Measurements from ENCODE around the gene FBXL14. TPM values are rescaled to one million over a fixed set of nuclear protein-coding genes. Genes with fewer than 3 reads are reported as not detected.

Gene FBXL14
- total RNA-seq, 1 experiment from 2014 or later, result 18.3 TPM

GRCh38 chr12:1534748-1535147 is 59.6 kb downstream of the FBXL14 start:
- POLR2A ChIA-PET (ENCODE audit: unreplicated experiment), result no interaction called here
- CTCF ChIA-PET, result no interaction called here
- H3K9me3 ChIP-seq (ENCODE audit: low read length), result no peaks in the 10 kb centered on the region
- no peak overlapping the region for H3K4me3 ChIP-seq (ENCODE audit: low read length)
- no peak for TF ChIP-seq EZH2phosphoT487 (IDR thresholded peaks at IDR 0.05; ENCODE audit: borderline replicate concordance, low read length)
- no peak for TF ChIP-seq CTCF (conservative IDR thresholded peaks at IDR 0.05; ENCODE audit: low read depth, low read length)
- no peak for TF ChIP-seq EZH2 (IDR thresholded peaks at IDR 0.05; ENCODE audit: low read length, unreplicated experiment)
- intact Hi-C loops (cut with micrococcal nuclease), result no loop called here
- H3K36me3 ChIP-seq (ENCODE audit: low read depth, low read length), result no peaks in the 10 kb centered on the region
- no peak overlapping the region for H3K9ac ChIP-seq (ENCODE audit: low read length)
- no TSS peak for BruUV-seq (replicated peaks)
- no peaks in the 10 kb centered on the region for H4K20me1 ChIP-seq (ENCODE audit: low read length)
- no peak overlapping the region for H3K27ac ChIP-seq (ENCODE audit: low read length)
- H3K9me2 ChIP-seq (replicated peaks; ENCODE audit: low read length), result no peaks in the 10 kb centered on the region
- H3K4me1 ChIP-seq (ENCODE audit: insufficient read depth, low read length), result no peaks in the 10 kb centered on the region
- no peaks in the 10 kb centered on the region for H3K79me2 ChIP-seq (ENCODE audit: low read length)
- H3K27me3 ChIP-seq (ENCODE audit: low read length), result peaks cover 13% of the 10 kb centered on the region
- no peak for DNase-seq
- H2AFZ ChIP-seq (ENCODE audit: low read length), result no peak overlapping the region
- no peaks in the 10 kb centered on the region for H3F3A ChIP-seq (ENCODE audit: low read length, unreplicated experiment)
- no peak overlapping the region for H3K4me2 ChIP-seq (ENCODE audit: low read length)
- ATAC-seq, result no peak

- no peaks in the 10 kb centered on the region for H3K4me1 ChIP-seq (ENCODE audit: insufficient read depth, low read length)
- no peak overlapping the region for H3K27ac ChIP-seq (ENCODE audit: low read length)
- peaks cover 13% of the 10 kb centered on the region for H3K27me3 ChIP-seq (ENCODE audit: low read length)
- H3K36me3 ChIP-seq (ENCODE audit: low read depth, low read length), result no peaks in the 10 kb centered on the region
- H3K4me2 ChIP-seq (ENCODE audit: low read length), result no peak overlapping the region
- ATAC-seq (no peak), DNase-seq (no peak)
- BruUV-seq (replicated peaks), result no TSS peak
- no peak overlapping the region for H3K4me3 ChIP-seq (ENCODE audit: low read length)
- intact Hi-C loops (cut with micrococcal nuclease), result no loop called here
- no peaks in the 10 kb centered on the region for H3K79me2 ChIP-seq (ENCODE audit: low read length)
- no peak for TF ChIP-seq EZH2phosphoT487 (IDR thresholded peaks at IDR 0.05; ENCODE audit: borderline replicate concordance, low read length)
- ChIA-PET POLR2A (ENCODE audit: unreplicated experiment) (no interaction called here), CTCF (no interaction called here)
- H3K9ac ChIP-seq (ENCODE audit: low read length), result no peak overlapping the region
- no peaks in the 10 kb centered on the region for H3F3A ChIP-seq (ENCODE audit: low read length, unreplicated experiment)
- H4K20me1 ChIP-seq (ENCODE audit: low read length), result no peaks in the 10 kb centered on the region
- H2AFZ ChIP-seq (ENCODE audit: low read length), result no peak overlapping the region
- H3K9me2 ChIP-seq (replicated peaks; ENCODE audit: low read length), result no peaks in the 10 kb centered on the region
- H3K9me3 ChIP-seq (ENCODE audit: low read length), result no peaks in the 10 kb centered on the region
Observed at GRCh38 chr12:1533602-1534304, 60.6 kb downstream of the FBXL14 start.

GRCh38 chr12:1533205-1533601 is 61.2 kb downstream of the FBXL14 start:
- intact Hi-C loops (cut with micrococcal nuclease), result no loop called here
- Histone ChIP-seq H3K27ac (ENCODE audit: low read length) (no peak overlapping the region), H3K4me3 (ENCODE audit: low read length) (no peak overlapping the region), H3K36me3 (ENCODE audit: low read depth, low read length) (no peaks in the 10 kb centered on the region), H3K9ac (ENCODE audit: low read length) (no peak overlapping the region), H3F3A (ENCODE audit: low read length, unreplicated experiment) (no peaks in the 10 kb centered on the region), H3K79me2 (ENCODE audit: low read length) (no peaks in the 10 kb centered on the region), H3K9me3 (ENCODE audit: low read length) (no peaks in the 10 kb centered on the region), H2AFZ (ENCODE audit: low read length) (no peak overlapping the region), H3K4me2 (ENCODE audit: low read length) (no peak overlapping the region), H4K20me1 (ENCODE audit: low read length) (no peaks in the 10 kb centered on the region), H3K9me2 (replicated peaks; ENCODE audit: low read length) (no peaks in the 10 kb centered on the region), H3K27me3 (ENCODE audit: low read length) (peaks cover 13% of the 10 kb centered on the region), H3K4me1 (ENCODE audit: insufficient read depth, low read length) (no peaks in the 10 kb centered on the region)
- TF ChIP-seq EZH2 (IDR thresholded peaks at IDR 0.05; ENCODE audit: low read length, unreplicated experiment) (no peak), EZH2phosphoT487 (IDR thresholded peaks at IDR 0.05; ENCODE audit: borderline replicate concordance, low read length) (no peak), CTCF (conservative IDR thresholded peaks at IDR 0.05; ENCODE audit: low read depth, low read length) (no peak)
- DNase-seq (no peak), ATAC-seq (no peak)
- ChIA-PET POLR2A (ENCODE audit: unreplicated experiment) (no interaction called here), CTCF (no interaction called here)
- no TSS peak for BruUV-seq (replicated peaks)
